H1 (cell line): Measurements from ENCODE around the gene RABIF. TPM values are rescaled to one million over a fixed set of nuclear protein-coding genes. Genes with fewer than 3 reads are reported as not detected.

Source experiments
- CEBPB ChIP-seq: IDR thresholded peaks from 2 replicates; pipeline ENCODE4 v1.6.1; 2012; ENCODE audit warnings: low read depth, low read length
- TBP ChIP-seq: IDR thresholded peaks from 2 replicates; pipeline ENCODE4 v1.6.1; 2011; ENCODE audit warnings: low read depth, low read length, improper control_type of control experiment
- polyA plus RNA-seq, 7 experiments: library from polyadenylated mRNA; depleted of rRNA in 3 of 7; stranded (reverse) in 5 of 7; unstranded in 2 of 7; fragments of >200 nt in 5 of 7; fragments of 200-250 nt in 2 of 7; gene quantifications; 1 replicate in 5 of 7; 2 replicates in 1 of 7; 4 replicates in 1 of 7; pipeline versions ENCODE4 v1.2.1 to v1.2.3, GENCODE V29; 2011 to 2013; ENCODE audit warnings: missing spikeins in 2 of 7, mixed read lengths in 2 of 7
- total RNA-seq: library from RNA; stranded (reverse); fragmentation: NEBNext Ultra II Directional; extraction: Animal tissue kit (Norgen Biotek cat#: 25700); gene quantifications from 2 replicates; pipeline ENCODE4 v1.2.1, GENCODE V29; 2021
- TF ChIP-seq, protein P1 (sequence below): IDR thresholded peaks from 2 replicates; pipeline ENCODE4 v1.6.1; 2012; ENCODE audit warnings: inconsistent platforms
- TF ChIP-seq, protein P2 (sequence below): fragments of 300-600 bp; sonication (generic); IDR thresholded peaks from 2 replicates; pipeline ENCODE4 v1.7.1; 2012; ENCODE audit warnings: low read length, moderate library complexity, mild to moderate bottlenecking, inconsistent platforms; ENCODE audit not compliant: insufficient replicate concordance

The RABIF gene
- total and polyA plus RNA-seq, 2 of the 8 experiments (the other 6 are each of a cell fraction or from before 2014, with no cell fraction given): 5.6 to 6.9 TPM

DNA sequence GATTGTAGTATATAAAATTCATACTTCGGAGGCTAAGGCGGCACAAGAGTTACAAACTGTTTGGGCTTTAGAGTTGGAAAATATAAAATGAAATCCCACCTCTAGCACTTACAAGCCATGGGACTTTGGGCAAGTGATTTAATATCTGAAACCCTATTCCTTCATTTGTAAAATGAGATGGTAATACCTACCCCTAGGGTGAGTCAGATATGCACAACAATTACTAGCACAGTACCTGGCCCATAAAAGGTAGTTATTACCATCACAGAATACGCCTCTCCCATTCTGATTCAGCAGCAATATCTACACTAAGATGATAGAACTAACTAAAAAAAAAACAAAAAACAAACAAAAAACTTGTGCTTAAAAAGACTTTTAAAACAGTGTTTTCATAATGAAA is 34.6 kb upstream of the RABIF start (continued):
- TF ChIP-seq, protein P1, sequence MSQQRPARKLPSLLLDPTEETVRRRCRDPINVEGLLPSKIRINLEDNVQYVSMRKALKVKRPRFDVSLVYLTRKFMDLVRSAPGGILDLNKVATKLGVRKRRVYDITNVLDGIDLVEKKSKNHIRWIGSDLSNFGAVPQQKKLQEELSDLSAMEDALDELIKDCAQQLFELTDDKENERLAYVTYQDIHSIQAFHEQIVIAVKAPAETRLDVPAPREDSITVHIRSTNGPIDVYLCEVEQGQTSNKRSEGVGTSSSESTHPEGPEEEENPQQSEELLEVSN: no peak
- no peak for TF ChIP-seq TBP
- TF ChIP-seq, protein P2, sequence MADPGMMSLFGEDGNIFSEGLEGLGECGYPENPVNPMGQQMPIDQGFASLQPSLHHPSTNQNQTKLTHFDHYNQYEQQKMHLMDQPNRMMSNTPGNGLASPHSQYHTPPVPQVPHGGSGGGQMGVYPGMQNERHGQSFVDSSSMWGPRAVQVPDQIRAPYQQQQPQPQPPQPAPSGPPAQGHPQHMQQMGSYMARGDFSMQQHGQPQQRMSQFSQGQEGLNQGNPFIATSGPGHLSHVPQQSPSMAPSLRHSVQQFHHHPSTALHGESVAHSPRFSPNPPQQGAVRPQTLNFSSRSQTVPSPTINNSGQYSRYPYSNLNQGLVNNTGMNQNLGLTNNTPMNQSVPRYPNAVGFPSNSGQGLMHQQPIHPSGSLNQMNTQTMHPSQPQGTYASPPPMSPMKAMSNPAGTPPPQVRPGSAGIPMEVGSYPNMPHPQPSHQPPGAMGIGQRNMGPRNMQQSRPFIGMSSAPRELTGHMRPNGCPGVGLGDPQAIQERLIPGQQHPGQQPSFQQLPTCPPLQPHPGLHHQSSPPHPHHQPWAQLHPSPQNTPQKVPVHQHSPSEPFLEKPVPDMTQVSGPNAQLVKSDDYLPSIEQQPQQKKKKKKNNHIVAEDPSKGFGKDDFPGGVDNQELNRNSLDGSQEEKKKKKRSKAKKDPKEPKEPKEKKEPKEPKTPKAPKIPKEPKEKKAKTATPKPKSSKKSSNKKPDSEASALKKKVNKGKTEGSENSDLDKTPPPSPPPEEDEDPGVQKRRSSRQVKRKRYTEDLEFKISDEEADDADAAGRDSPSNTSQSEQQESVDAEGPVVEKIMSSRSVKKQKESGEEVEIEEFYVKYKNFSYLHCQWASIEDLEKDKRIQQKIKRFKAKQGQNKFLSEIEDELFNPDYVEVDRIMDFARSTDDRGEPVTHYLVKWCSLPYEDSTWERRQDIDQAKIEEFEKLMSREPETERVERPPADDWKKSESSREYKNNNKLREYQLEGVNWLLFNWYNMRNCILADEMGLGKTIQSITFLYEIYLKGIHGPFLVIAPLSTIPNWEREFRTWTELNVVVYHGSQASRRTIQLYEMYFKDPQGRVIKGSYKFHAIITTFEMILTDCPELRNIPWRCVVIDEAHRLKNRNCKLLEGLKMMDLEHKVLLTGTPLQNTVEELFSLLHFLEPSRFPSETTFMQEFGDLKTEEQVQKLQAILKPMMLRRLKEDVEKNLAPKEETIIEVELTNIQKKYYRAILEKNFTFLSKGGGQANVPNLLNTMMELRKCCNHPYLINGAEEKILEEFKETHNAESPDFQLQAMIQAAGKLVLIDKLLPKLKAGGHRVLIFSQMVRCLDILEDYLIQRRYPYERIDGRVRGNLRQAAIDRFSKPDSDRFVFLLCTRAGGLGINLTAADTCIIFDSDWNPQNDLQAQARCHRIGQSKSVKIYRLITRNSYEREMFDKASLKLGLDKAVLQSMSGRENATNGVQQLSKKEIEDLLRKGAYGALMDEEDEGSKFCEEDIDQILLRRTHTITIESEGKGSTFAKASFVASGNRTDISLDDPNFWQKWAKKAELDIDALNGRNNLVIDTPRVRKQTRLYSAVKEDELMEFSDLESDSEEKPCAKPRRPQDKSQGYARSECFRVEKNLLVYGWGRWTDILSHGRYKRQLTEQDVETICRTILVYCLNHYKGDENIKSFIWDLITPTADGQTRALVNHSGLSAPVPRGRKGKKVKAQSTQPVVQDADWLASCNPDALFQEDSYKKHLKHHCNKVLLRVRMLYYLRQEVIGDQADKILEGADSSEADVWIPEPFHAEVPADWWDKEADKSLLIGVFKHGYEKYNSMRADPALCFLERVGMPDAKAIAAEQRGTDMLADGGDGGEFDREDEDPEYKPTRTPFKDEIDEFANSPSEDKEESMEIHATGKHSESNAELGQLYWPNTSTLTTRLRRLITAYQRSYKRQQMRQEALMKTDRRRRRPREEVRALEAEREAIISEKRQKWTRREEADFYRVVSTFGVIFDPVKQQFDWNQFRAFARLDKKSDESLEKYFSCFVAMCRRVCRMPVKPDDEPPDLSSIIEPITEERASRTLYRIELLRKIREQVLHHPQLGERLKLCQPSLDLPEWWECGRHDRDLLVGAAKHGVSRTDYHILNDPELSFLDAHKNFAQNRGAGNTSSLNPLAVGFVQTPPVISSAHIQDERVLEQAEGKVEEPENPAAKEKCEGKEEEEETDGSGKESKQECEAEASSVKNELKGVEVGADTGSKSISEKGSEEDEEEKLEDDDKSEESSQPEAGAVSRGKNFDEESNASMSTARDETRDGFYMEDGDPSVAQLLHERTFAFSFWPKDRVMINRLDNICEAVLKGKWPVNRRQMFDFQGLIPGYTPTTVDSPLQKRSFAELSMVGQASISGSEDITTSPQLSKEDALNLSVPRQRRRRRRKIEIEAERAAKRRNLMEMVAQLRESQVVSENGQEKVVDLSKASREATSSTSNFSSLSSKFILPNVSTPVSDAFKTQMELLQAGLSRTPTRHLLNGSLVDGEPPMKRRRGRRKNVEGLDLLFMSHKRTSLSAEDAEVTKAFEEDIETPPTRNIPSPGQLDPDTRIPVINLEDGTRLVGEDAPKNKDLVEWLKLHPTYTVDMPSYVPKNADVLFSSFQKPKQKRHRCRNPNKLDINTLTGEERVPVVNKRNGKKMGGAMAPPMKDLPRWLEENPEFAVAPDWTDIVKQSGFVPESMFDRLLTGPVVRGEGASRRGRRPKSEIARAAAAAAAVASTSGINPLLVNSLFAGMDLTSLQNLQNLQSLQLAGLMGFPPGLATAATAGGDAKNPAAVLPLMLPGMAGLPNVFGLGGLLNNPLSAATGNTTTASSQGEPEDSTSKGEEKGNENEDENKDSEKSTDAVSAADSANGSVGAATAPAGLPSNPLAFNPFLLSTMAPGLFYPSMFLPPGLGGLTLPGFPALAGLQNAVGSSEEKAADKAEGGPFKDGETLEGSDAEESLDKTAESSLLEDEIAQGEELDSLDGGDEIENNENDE: no peak
- no peak for TF ChIP-seq CEBPB
